Osteocyte (in vitro differentiated cells): Measurements from ENCODE around the gene RRAS2. TPM values are rescaled to one million over a fixed set of nuclear protein-coding genes. Genes with fewer than 3 reads are reported as not detected.

ENCODE experiments used
- DNase-seq: peaks from one replicate; pipeline ENCODE4 v3.0.0; 2021; ENCODE audit warnings: mixed read lengths; ENCODE audit not compliant: unreplicated experiment; ENCODE audit errors: extremely low spot score
- H3K27ac Mint-ChIP-seq: one replicate; pipeline ENCODE4 v1.8.0; 2021; ENCODE audit warnings: mild to moderate bottlenecking, mixed read lengths; ENCODE audit not compliant: unreplicated experiment
- H3K27me3 Mint-ChIP-seq: one replicate; pipeline ENCODE4 v1.8.0; 2021; ENCODE audit warnings: mixed read lengths; ENCODE audit not compliant: unreplicated experiment
- H3K36me3 Mint-ChIP-seq: one replicate; pipeline ENCODE4 v1.8.0; 2021; ENCODE audit warnings: mixed read lengths; ENCODE audit not compliant: unreplicated experiment
- H3K4me1 Mint-ChIP-seq: one replicate; pipeline ENCODE4 v1.8.0; 2021; ENCODE audit warnings: mixed read lengths; ENCODE audit not compliant: unreplicated experiment
- H3K4me3 Mint-ChIP-seq: one replicate; pipeline ENCODE4 v1.8.0; 2021; ENCODE audit warnings: mild to moderate bottlenecking, moderate library complexity, mixed read lengths; ENCODE audit not compliant: unreplicated experiment
- H3K9me3 Mint-ChIP-seq: one replicate; pipeline ENCODE4 v1.8.0; 2021; ENCODE audit warnings: mixed read lengths; ENCODE audit not compliant: unreplicated experiment
- total RNA-seq: library from RNA; stranded (reverse); gene quantifications from 2 replicates; pipeline ENCODE4 v1.2.1, GENCODE V29; 2021
- TF ChIP-seq, protein P1 (sequence below): fragments of 200-600 bp; sonication (generic); IDR thresholded peaks from 2 replicates; pipeline ENCODE4 v1.5.0; 2021; ENCODE audit warnings: antibody characterized with exemption, mild to moderate bottlenecking, moderate library complexity

RRAS2 gene
- total RNA-seq, 1 donor from 2014 or later = 95.7 TPM

DNA sequence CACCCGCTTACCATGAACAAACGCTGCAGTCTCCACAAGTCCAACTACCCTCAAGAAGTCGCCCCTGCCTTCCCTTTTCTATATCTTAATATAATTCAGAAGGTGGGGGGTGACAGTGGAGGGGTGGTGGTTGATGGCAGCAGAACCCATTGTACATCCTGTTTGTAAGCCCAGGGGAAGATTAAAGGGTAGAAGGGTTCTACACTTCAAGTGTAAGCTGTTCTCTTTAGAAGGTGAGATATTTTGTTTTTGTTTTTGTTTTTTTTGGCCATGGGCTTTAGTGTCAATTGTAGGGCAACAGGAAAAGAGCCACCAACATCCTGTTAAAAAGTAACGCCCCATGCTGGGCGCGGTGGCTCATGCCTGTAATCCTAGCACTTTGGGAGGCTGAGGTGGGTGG, 34.9 kb upstream of the RRAS2 start:
- no peaks in the 10 kb centered on the region for H3K9me3 Mint-ChIP-seq
- H3K36me3 Mint-ChIP-seq = no peaks in the 10 kb centered on the region
- no peak overlapping the region for H3K4me3 Mint-ChIP-seq
- TF ChIP-seq, protein P1, sequence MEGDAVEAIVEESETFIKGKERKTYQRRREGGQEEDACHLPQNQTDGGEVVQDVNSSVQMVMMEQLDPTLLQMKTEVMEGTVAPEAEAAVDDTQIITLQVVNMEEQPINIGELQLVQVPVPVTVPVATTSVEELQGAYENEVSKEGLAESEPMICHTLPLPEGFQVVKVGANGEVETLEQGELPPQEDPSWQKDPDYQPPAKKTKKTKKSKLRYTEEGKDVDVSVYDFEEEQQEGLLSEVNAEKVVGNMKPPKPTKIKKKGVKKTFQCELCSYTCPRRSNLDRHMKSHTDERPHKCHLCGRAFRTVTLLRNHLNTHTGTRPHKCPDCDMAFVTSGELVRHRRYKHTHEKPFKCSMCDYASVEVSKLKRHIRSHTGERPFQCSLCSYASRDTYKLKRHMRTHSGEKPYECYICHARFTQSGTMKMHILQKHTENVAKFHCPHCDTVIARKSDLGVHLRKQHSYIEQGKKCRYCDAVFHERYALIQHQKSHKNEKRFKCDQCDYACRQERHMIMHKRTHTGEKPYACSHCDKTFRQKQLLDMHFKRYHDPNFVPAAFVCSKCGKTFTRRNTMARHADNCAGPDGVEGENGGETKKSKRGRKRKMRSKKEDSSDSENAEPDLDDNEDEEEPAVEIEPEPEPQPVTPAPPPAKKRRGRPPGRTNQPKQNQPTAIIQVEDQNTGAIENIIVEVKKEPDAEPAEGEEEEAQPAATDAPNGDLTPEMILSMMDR = no peak
- no peak for DNase-seq
- no peak overlapping the region for H3K27ac Mint-ChIP-seq
- no peaks in the 10 kb centered on the region for H3K27me3 Mint-ChIP-seq
- peaks cover 16% of the 10 kb centered on the region for H3K4me1 Mint-ChIP-seq

DNA sequence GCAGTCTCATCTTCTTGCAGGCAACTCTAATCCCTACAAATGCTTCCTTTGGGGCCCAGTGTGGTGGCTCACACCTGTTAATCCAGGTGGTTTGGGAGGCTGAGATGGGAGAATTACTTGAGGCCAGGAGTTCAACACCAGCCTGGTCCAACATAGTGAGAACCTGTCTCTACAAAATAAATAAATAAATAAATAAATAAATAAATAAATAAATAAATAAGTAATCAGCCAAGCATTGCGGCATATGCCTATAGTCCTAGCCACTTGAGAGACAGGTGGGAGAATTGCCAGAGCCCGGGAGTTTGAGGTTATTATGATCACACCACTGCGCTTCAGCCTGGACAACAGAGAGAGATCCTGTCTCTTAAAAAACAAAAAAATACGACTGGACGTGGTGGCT, 34.1 kb upstream of the RRAS2 start:
- no peak for DNase-seq
- TF ChIP-seq, protein P1 = no peak
- Mint-ChIP-seq H3K27ac (no peak overlapping the region), H3K9me3 (no peaks in the 10 kb centered on the region), H3K4me3 (no peak overlapping the region), H3K27me3 (no peaks in the 10 kb centered on the region), H3K36me3 (no peaks in the 10 kb centered on the region), H3K4me1 (peaks cover 16% of the 10 kb centered on the region)

DNA sequence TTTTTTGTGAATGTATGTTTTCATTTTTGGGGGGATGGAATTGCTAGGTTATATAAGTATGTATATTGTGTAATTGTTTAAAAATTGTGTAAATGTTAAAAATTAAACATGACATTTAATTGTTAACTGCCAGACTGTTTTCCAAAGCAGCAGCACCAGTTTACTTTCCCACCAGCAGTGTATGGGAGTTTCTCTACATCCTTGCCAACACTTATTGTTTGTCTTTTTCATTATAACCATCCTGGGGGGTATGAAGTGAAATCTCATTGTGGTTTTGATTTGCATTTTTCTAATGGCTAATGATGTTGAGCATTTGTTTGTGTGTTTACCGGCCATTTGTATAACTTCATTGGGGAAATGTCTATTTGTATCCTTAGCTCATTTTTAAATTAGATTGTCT, 31.7 kb upstream of the RRAS2 start:
- DNase-seq = no peak
- Mint-ChIP-seq H3K27me3 (no peaks in the 10 kb centered on the region), H3K4me1 (peaks cover 20% of the 10 kb centered on the region), H3K27ac (no peak overlapping the region), H3K9me3 (no peaks in the 10 kb centered on the region), H3K4me3 (no peak overlapping the region), H3K36me3 (no peaks in the 10 kb centered on the region)
- TF ChIP-seq, protein P1 = no peak

DNA sequence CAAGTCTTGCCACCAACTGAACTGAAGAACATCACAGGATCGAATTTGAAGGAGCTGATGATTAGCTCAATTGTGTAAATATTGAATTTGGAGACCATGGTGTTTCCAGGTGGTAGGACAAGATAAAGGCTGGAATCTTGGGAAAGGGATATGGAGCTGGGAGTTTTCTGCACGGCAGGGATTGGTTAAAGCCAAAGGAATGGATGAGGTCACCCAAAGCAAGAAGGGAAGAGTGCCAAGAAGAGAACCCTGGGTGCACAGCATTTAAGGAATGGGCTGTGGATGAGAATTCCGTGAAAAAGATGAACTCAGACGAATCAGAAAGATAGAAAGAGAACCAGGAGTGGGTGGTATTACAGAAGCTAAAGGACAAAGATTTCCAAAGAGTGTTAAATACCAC, 29.4 kb upstream of the RRAS2 start:
- no peak overlapping the region for H3K27ac Mint-ChIP-seq
- DNase-seq = no peak
- H3K4me1 Mint-ChIP-seq = peaks cover 33% of the 10 kb centered on the region

DNA sequence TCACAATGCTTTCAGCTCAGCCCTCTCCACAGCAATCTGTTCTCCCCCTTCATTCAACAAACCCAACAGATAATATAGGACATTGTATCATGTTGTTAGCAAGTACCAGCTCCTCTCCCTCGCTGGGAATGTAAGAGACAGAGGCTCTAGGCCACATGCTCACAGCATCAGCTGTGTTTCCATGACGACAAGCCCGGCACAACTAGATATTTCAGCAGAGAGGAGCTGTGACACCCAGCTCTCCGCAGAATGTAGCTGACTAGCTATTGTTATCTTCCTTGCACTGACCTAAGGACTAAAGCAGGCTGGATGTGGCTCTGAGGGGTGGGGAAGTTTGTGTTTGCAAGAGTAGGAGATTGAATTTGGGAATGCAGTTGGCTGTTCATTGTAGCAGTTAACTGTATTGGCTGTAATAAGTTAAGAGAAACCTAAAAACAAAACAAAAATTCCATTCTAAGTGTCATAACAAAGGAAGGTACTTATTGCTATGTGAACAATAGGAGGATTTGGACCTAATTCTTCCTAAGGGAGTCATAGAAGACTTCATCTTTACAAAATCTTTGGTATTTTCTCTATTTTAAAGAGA, 28.0 kb upstream of the RRAS2 start:
- Mint-ChIP-seq H3K9me3 (no peaks in the 10 kb centered on the region), H3K27me3 (no peaks in the 10 kb centered on the region), H3K4me3 (no peak overlapping the region), H3K36me3 (no peaks in the 10 kb centered on the region), H3K27ac (peak overlapping the region; percentile 68), H3K4me1 (peaks cover 36% of the 10 kb centered on the region)
- DNase-seq = no peak
- TF ChIP-seq, protein P1 = no peak

More for the DNA sequence above, 29.4 kb upstream of the RRAS2 start:
- no peaks in the 10 kb centered on the region for H3K27me3 Mint-ChIP-seq
- no peak overlapping the region for H3K4me3 Mint-ChIP-seq
- no peaks in the 10 kb centered on the region for H3K36me3 Mint-ChIP-seq
- TF ChIP-seq, protein P1 = no peak
- no peaks in the 10 kb centered on the region for H3K9me3 Mint-ChIP-seq
